ENCODE results near the gene ITGB5.
"Not testable (repeated sequence)": the region's sequence is repeated elsewhere in the genome, so short reads cannot be mapped to it uniquely, and the experiment has no call there.

ITGB5 gene

GRCh38 chr3:124752051-124752450 lies 135.1 kb downstream of the ITGB5 start:
- DNase-seq (ENCODE audit: low read depth in 3 of 3) = no peak

GRCh38 chr3:124751501-124751900 lies 135.7 kb downstream of the ITGB5 start:
- no peak for DNase-seq (ENCODE audit: low read depth in 3 of 3)

GRCh38 chr3:124749877-124750276 lies 137.3 kb downstream of the ITGB5 start:
- not testable (repeated sequence) for DNase-seq (ENCODE audit: low read depth in 3 of 3)

GRCh38 chr3:124748560-124749198 lies 138.5 kb downstream of the ITGB5 start:
- no peak for DNase-seq (ENCODE audit: low read depth in 3 of 3)

GRCh38 chr3:124747111-124747981 lies 139.8 kb downstream of the ITGB5 start:
- no peak for DNase-seq (ENCODE audit: low read depth in 3 of 3)

GRCh38 chr3:124745756-124746155 lies 141.4 kb downstream of the ITGB5 start:
- no peak for DNase-seq (ENCODE audit: low read depth in 3 of 3)

GRCh38 chr3:124741027-124741426 lies 146.1 kb downstream of the ITGB5 start:
- DNase-seq (ENCODE audit: low read depth in 3 of 3) = no peak

GRCh38 chr3:124731760-124732159 lies 155.4 kb downstream of the ITGB5 start:
- no peak for DNase-seq (ENCODE audit: low read depth in 3 of 3)

- DNase-seq (ENCODE audit: low read depth in 3 of 3) = no peak
These were observed 156.2 kb downstream of the ITGB5 start for GRCh38 chr3:124730941-124731297.

GRCh38 chr3:124730129-124730940 lies 156.8 kb downstream of the ITGB5 start, which contains the start of gene UMPS:
Gene UMPS (plus strand): TSS chr3:124730452. CDS start chr3:124730472, 20 bp downstream.
- DNase-seq (ENCODE audit: low read depth in 3 of 3) = peak; percentile 87 to 92 (median 87)

- no peak for DNase-seq (ENCODE audit: low read depth in 3 of 3)
These were observed 164.6 kb downstream of the ITGB5 start for GRCh38 chr3:124722589-124722988.

- DNase-seq (ENCODE audit: low read depth in 3 of 3) = no peak
These were observed 172.8 kb downstream of the ITGB5 start for GRCh38 chr3:124714223-124714853.

All from stimulated activated CD4-positive, alpha-beta T cell treated with anti-CD3 and anti-CD28 coated beads, TNF-alpha, amount 100 ng/mL, for 48 hours (primary cell).